HCT116 (cell line): Measurements from ENCODE around the gene SLC1A1. TPM values are rescaled to one million over a fixed set of nuclear protein-coding genes. Genes with fewer than 3 reads are reported as not detected.

ENCODE experiments used
- ATAC-seq: fragments of 200-7000 bp; cut with Tn5 transposase; 2 replicates; pipeline ENCODE4 v1.9.1; 2020; ENCODE audit warnings: mild to moderate bottlenecking, moderate library complexity
- BruUV-seq: library from RNA; stranded (reverse); fragments of 400-500 nt; replicated peaks from 2 replicates; lab custom pipeline; 2021; lab: Mats Ljungman, UMichigan
- CTCF ChIA-PET: fragments of 300-600 bp; sonication (Branson Sonifier 250); formaldehyde crosslinking; loops from one replicate; lab custom pipeline; 2021; ENCODE audit warnings: antibody characterized with exemption; lab: Charles Lee
- POLR2A ChIA-PET: fragments of 300-600, 350-600 bp; sonication (Branson Sonifier 250); formaldehyde crosslinking; loops from one replicate; lab custom pipeline; 2021; ENCODE audit warnings: antibody characterized with exemption; lab: Charles Lee
- RAD21 ChIA-PET, 2 experiments: fragments of 300-600 bp; sonication (Branson Sonifier 250); formaldehyde crosslinking; loops; one replicate each; lab custom pipeline; 2023; ENCODE audit warnings: low total read pairs in 2 of 2; ENCODE audit not compliant: uncharacterized antibody in 2 of 2, unreplicated experiment in 2 of 2, low non-redundant PET in 1 of 2; lab: Charles Lee
- DNase-seq: peaks from one replicate; pipeline ENCODE4 v3.0.0-alpha.2; 2010; ENCODE audit warnings: low read depth, low spot score
- H2AFZ ChIP-seq: fragments of 200-600 bp; shearing (Covaris generic), sonication (generic); 2 replicates; pipeline ENCODE4 v1.6.1; 2017; ENCODE audit warnings: low read depth, mixed run types, mixed read lengths, antibody characterized with exemption, low read length; ENCODE audit not compliant: poor library complexity, severe bottlenecking
- H3K27ac ChIP-seq: 2 replicates; pipeline ENCODE4 v1.5.1; 2012; ENCODE audit warnings: low read depth, low read length
- H3K27me3 ChIP-seq: fragments of 200-600 bp; sonication (generic); 2 replicates; pipeline ENCODE4 v1.6.1; 2016; ENCODE audit warnings: mixed run types, low read length, mixed read lengths; ENCODE audit not compliant: insufficient read depth
- H3K36me3 ChIP-seq, 2 experiments: fragments of 200-500 bp in 1 of 2; fragments of 200-600 bp in 1 of 2; sonication (Bioruptor generic) in 1 of 2; sonication (generic) in 1 of 2; 2 replicates each; pipeline versions ENCODE4 v1.5.1 to v1.6.1; 2014 to 2016; ENCODE audit warnings: low read length in 2 of 2, inconsistent platforms in 1 of 2, mixed read lengths in 1 of 2, mixed run types in 1 of 2; ENCODE audit not compliant: insufficient read depth in 2 of 2, control insufficient read depth in 1 of 2
- H3K4me1 ChIP-seq, 2 experiments: fragments of 200-600 bp in 1 of 2; sonication (generic) in 1 of 2; 2 replicates each; pipeline versions ENCODE4 v1.5.1 to v1.6.1; 2012 to 2017; ENCODE audit warnings: low read length in 2 of 2, inconsistent platforms in 1 of 2, mild to moderate bottlenecking in 1 of 2, mixed read lengths in 1 of 2, mixed run types in 1 of 2, moderate library complexity in 1 of 2; ENCODE audit not compliant: insufficient read depth in 2 of 2, control insufficient read depth in 1 of 2
- H3K4me2 ChIP-seq: fragments of 200-600 bp; sonication (generic); 2 replicates; pipeline ENCODE4 v1.6.1; 2017; ENCODE audit warnings: mixed run types, low read length, mixed read lengths
- H3K4me3 ChIP-seq, 2 experiments: fragments of 200-600 bp in 1 of 2; sonication (generic) in 1 of 2; replicated peaks in 1 of 2; 2 replicates each; pipeline ENCODE4 v1.5.1; 2011 to 2016; ENCODE audit warnings: low read length in 2 of 2, control low read depth in 1 of 2, low read depth in 1 of 2, mild to moderate bottlenecking in 1 of 2, mixed read lengths in 1 of 2, mixed run types in 1 of 2
- H3K79me2 ChIP-seq: fragments of 200-600 bp; sonication (generic); 2 replicates; pipeline ENCODE4 v1.6.1; 2017; ENCODE audit warnings: mild to moderate bottlenecking, mixed run types, low read length, moderate library complexity, mixed read lengths; ENCODE audit not compliant: insufficient read depth
- H3K9ac ChIP-seq: fragments of 200-600 bp; sonication (generic); 2 replicates; pipeline ENCODE4 v1.6.1; 2016; ENCODE audit warnings: low read length, mixed read lengths
- H3K9me2 ChIP-seq: fragments of 200-600 bp; sonication (generic), shearing (Covaris generic); 2 replicates; pipeline ENCODE4 v1.6.1; 2017; ENCODE audit warnings: mixed run types, mild to moderate bottlenecking, moderate library complexity; ENCODE audit not compliant: insufficient read depth
- H3K9me3 ChIP-seq, 2 experiments: fragments of 200-500 bp in 1 of 2; fragments of 200-600 bp in 1 of 2; sonication (Bioruptor generic) in 1 of 2; sonication (generic) in 1 of 2; 2 replicates each; pipeline ENCODE4 v1.6.1; 2014 to 2017; ENCODE audit warnings: low read length in 2 of 2, mixed read lengths in 2 of 2, inconsistent platforms in 1 of 2, low read depth in 1 of 2, mild to moderate bottlenecking in 1 of 2, mixed run types in 1 of 2, moderate library complexity in 1 of 2; ENCODE audit not compliant: control insufficient read depth in 1 of 2, insufficient read depth in 1 of 2
- H4K20me1 ChIP-seq: fragments of 200-600 bp; sonication (generic), shearing (Covaris generic); 2 replicates; pipeline ENCODE4 v1.6.1; 2017; ENCODE audit warnings: mixed run types, mild to moderate bottlenecking, moderate library complexity; ENCODE audit not compliant: insufficient read depth
- CEBPB ChIP-seq: IDR thresholded peaks from 2 replicates; pipeline ENCODE4 v1.6.1; 2012; ENCODE audit warnings: low read depth
- EZH2 ChIP-seq: fragments of 200-600 bp; sonication (generic); IDR thresholded peaks from 2 replicates; pipeline ENCODE4 v1.6.1; 2017; ENCODE audit warnings: antibody characterized with exemption, mixed run types
- JUND ChIP-seq: IDR thresholded peaks from 2 replicates; pipeline ENCODE4 v1.6.1; 2012
- POLR2AphosphoS5 ChIP-seq: IDR thresholded peaks from 2 replicates; pipeline ENCODE4 v1.6.1; 2011; ENCODE audit warnings: mild to moderate bottlenecking, low read depth, low read length, moderate library complexity
- SP1 ChIP-seq: IDR thresholded peaks from 2 replicates; pipeline ENCODE4 v1.6.1; 2012; ENCODE audit warnings: low read depth
- intact Hi-C: fragments of 100-400 bp; cut with micrococcal nuclease; formaldehyde crosslinking; loops from 2 replicates; pipeline ENCODE4 v1.10.0; 2022
- total RNA-seq: library from RNA; stranded (reverse); gene quantifications from one replicate; pipeline ENCODE4 v1.2.1, GENCODE V29; 2021; ENCODE audit not compliant: unreplicated experiment
- TF ChIP-seq, protein P1 (sequence below), 3 experiments: fragments of 200-600 bp in 1 of 3; sonication (generic) in 1 of 3; IDR thresholded peaks in 2 of 3; conservative IDR thresholded peaks in 1 of 3; 2 replicates each; pipeline ENCODE4 v1.5.1; 2012 to 2017; ENCODE audit warnings: low read depth in 2 of 3, low read length in 2 of 3, antibody characterized with exemption in 1 of 3, borderline replicate concordance in 1 of 3, control low read depth in 1 of 3, mild to moderate bottlenecking in 1 of 3, mixed read lengths in 1 of 3, mixed run types in 1 of 3, moderate library complexity in 1 of 3; ENCODE audit not compliant: insufficient read depth in 1 of 3
- TF ChIP-seq, protein P2 (sequence below): IDR thresholded peaks from 2 replicates; pipeline ENCODE4 v1.6.1; 2012; ENCODE audit warnings: low read depth
- TF ChIP-seq, protein P3 (sequence below): IDR thresholded peaks from 2 replicates; pipeline ENCODE4 v1.6.1; 2011; ENCODE audit warnings: mild to moderate bottlenecking, low read length, moderate library complexity; ENCODE audit not compliant: insufficient replicate concordance; ENCODE audit errors: extremely low read depth

The SLC1A1 gene
- total RNA-seq, 1 experiment from 2014 or later, result 6.8 TPM

DNA sequence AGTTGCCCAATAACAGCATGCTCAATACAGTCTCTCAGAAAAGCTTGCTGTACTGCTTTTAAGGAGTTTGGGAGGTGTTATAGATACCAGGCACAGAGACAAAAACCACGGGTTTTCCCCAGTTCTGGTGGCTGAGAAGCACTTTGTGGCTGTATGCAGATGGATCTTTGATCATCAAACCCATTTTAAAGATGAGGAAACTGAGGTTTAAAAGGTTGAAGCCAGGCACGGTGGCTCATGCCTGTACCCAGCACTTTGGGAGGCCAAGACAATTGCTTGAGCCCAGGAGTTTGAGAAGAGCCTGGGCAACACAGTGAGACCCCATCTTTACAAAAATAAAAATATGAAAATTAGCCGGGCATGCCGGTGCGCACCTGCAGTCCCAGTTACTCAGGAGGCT, 125.5 kb downstream of the SLC1A1 start (continued):
- TF ChIP-seq, protein P1, sequence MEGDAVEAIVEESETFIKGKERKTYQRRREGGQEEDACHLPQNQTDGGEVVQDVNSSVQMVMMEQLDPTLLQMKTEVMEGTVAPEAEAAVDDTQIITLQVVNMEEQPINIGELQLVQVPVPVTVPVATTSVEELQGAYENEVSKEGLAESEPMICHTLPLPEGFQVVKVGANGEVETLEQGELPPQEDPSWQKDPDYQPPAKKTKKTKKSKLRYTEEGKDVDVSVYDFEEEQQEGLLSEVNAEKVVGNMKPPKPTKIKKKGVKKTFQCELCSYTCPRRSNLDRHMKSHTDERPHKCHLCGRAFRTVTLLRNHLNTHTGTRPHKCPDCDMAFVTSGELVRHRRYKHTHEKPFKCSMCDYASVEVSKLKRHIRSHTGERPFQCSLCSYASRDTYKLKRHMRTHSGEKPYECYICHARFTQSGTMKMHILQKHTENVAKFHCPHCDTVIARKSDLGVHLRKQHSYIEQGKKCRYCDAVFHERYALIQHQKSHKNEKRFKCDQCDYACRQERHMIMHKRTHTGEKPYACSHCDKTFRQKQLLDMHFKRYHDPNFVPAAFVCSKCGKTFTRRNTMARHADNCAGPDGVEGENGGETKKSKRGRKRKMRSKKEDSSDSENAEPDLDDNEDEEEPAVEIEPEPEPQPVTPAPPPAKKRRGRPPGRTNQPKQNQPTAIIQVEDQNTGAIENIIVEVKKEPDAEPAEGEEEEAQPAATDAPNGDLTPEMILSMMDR (IDR thresholded peaks at IDR 0.05 in 2 of 3, conservative IDR thresholded peaks at IDR 0.05 in 1 of 3; ENCODE audit: borderline replicate concordance in 1 of 3, insufficient read depth in 1 of 3, low read depth in 2 of 3, low read length in 2 of 3), result no peak
- TF ChIP-seq EZH2, result no peak
- TF ChIP-seq, protein P2, sequence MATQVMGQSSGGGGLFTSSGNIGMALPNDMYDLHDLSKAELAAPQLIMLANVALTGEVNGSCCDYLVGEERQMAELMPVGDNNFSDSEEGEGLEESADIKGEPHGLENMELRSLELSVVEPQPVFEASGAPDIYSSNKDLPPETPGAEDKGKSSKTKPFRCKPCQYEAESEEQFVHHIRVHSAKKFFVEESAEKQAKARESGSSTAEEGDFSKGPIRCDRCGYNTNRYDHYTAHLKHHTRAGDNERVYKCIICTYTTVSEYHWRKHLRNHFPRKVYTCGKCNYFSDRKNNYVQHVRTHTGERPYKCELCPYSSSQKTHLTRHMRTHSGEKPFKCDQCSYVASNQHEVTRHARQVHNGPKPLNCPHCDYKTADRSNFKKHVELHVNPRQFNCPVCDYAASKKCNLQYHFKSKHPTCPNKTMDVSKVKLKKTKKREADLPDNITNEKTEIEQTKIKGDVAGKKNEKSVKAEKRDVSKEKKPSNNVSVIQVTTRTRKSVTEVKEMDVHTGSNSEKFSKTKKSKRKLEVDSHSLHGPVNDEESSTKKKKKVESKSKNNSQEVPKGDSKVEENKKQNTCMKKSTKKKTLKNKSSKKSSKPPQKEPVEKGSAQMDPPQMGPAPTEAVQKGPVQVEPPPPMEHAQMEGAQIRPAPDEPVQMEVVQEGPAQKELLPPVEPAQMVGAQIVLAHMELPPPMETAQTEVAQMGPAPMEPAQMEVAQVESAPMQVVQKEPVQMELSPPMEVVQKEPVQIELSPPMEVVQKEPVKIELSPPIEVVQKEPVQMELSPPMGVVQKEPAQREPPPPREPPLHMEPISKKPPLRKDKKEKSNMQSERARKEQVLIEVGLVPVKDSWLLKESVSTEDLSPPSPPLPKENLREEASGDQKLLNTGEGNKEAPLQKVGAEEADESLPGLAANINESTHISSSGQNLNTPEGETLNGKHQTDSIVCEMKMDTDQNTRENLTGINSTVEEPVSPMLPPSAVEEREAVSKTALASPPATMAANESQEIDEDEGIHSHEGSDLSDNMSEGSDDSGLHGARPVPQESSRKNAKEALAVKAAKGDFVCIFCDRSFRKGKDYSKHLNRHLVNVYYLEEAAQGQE, result no peak
- TF ChIP-seq, all 23 proteins: peak for 0

DNA sequence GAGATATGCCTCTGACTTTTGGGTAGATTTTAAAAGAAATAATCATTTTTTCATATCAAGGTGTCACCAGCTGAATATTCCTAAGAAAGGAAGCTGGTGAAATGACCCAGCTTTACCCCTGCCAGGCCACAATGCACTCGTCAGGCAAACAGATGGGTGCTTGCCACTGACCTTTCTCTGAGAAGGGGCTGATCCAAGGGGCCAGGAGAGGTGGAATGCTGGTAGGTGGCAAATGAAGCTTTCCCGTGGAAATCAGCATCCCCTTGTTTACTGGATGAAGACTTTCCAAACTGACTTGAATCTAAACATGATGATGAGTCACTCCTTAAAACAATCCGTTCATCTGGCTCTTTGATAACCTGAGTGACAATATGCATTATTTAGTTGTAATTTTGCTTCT, 127.5 kb downstream of the SLC1A1 start:
- DNase-seq (no peak), ATAC-seq (no peak)
- no peak overlapping the region for H3K4me3 ChIP-seq
- CTCF ChIA-PET, result no interaction called here
- POLR2A ChIA-PET, result no interaction called here
- peaks cover 0 to 2% of the 10 kb centered on the region in 2 experiments; a peak in 1 of 4 replicates for H3K4me1 ChIP-seq
- no peaks in the 10 kb centered on the region for H3K36me3 ChIP-seq
- BruUV-seq, result no TSS peak
- RAD21 ChIA-PET, result no interaction called here
- H2AFZ ChIP-seq, result no peak overlapping the region
- no peaks in the 10 kb centered on the region for H3K79me2 ChIP-seq
- no peaks in the 10 kb centered on the region for H4K20me1 ChIP-seq
- no peaks in the 10 kb centered on the region for H3K9me3 ChIP-seq
- H3K9me2 ChIP-seq, result no peaks in the 10 kb centered on the region
- H3K27me3 ChIP-seq, result no peaks in the 10 kb centered on the region
- no peak overlapping the region for H3K4me2 ChIP-seq
- H3K9ac ChIP-seq, result no peak overlapping the region
- no peak for TF ChIP-seq CEBPB
- TF ChIP-seq JUND, result no peak
- TF ChIP-seq, protein P3, sequence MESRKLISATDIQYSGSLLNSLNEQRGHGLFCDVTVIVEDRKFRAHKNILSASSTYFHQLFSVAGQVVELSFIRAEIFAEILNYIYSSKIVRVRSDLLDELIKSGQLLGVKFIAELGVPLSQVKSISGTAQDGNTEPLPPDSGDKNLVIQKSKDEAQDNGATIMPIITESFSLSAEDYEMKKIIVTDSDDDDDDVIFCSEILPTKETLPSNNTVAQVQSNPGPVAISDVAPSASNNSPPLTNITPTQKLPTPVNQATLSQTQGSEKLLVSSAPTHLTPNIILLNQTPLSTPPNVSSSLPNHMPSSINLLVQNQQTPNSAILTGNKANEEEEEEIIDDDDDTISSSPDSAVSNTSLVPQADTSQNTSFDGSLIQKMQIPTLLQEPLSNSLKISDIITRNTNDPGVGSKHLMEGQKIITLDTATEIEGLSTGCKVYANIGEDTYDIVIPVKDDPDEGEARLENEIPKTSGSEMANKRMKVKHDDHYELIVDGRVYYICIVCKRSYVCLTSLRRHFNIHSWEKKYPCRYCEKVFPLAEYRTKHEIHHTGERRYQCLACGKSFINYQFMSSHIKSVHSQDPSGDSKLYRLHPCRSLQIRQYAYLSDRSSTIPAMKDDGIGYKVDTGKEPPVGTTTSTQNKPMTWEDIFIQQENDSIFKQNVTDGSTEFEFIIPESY, result no peak
- no peak for TF ChIP-seq POLR2AphosphoS5
- TF ChIP-seq SP1, result no peak
- H3K27ac ChIP-seq, result no peak overlapping the region
- intact Hi-C loops, result no loop called here
